Measurements from ENCODE around the gene NOXO1.

The NOXO1 gene

DNA sequence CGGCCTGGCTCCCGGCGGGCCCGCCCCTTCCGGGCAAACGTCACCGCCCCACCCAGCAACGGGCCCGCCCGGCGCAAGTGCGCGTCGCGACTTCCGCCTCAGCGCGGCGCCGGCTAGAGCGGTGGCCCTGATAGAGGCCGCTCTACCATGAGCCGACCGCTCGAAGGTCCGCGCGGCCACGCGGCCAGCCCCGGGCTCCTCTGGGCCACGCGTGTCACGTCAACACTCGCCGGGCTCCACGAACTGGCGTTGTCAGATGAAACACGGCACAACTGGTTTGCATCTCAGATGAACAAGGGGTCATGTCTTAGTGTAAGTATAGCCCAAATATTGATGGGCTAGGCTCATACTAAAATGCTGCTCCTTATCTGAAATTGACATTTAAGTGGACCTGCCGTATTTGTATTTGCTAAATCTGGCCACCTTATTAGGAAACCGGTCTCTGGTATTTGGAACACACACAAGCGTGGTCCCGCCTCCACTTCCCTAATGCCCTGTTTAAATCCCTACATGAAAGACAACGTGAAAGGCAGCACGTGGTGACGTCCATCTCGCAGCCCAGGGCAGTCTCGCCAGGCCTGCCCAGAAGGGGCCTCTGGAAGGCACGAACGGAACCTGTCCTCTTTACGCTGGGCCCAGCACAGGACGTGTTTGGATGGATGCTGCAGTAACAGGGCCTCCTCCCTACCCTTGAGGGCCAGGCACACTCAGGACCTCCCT lies 28.7 kb upstream of the NOXO1 start, which contains the start of gene ZNF598:
Gene ZNF598, minus strand, starts transcription at position 31 of the 720 bp plus-strand sequence.
- DNase-seq = peak; percentile 84 to 92

DNA sequence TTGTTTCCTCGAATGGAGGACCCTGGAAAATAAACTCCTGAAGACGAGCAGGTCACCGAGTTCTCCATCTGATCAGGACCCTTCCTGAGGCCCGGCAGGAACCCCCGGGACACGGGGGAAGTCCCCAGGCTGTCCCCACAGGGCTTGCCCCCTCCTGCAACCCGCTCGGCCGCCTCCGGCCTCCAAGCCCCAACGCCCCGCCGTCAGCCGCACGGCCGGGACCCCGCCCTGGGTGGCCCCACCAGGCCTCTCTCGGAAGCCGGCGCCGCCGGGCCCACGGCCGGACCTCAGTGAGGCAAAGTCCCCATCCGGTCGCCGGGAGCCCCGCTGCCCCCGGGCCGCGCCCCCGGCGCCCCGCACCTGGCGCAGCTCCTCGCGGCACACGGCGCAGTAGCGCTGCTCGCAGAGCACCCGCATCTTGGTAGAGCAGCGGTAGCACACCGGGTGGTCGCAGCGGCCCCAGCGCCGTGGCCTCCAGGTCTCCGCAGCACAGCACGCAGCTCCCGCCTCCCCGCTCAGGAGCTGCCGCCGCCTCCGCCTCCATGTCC lies 28.0 kb upstream of the NOXO1 start:
- no peak for DNase-seq

DNA sequence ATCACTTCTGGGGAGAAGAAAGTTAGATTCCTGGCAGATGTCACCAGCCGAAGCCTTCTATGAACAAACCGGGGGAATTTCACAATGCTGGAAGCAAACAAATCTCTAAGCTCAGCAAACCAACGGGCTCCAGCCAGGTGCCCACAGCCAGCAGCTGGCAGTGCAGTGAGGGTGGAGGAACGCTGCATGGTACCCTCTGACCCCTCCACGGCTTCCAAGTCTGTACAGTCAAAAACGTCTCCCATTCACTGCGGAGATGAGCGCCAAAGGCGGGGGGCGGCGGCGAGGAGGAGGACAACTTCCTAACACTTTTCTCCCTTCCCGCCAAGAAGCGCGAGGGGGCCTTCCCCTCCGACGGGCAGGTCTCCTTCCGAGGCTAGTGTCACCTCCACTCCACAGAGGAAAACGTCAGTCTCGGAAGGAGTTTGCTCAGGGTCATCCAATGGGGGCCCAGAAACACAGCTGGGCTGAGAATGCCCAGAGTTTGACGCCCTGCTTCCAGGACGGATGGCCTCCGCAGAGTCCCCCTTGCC lies 27.4 kb upstream of the NOXO1 start:
- DNase-seq = no peak

DNA sequence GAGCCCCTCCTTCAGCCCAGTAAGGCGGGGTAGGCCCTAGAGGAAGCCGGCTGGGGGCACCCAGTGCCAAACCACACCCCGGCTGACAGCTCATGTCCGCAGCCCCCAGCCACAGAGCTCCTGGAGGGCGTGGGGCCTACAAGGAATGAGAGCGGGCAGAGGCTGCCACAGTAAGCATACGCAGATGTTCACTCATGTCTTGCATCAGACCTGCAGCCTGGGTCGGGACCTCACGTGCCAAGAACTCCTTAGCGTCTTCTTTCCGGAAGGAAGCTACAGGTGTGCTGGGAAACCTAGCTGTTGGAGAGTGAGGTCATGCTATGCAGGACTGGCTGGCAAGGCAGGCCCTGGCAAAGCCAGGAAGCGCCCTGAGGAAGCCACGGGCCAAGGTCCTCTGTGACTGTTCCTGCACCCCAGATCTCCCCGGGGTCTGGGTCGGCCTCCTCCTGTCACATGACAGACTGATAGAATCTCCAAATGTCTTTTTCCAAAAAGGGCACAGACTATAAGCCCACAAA lies 26.8 kb upstream of the NOXO1 start:
- no peak for DNase-seq

DNA sequence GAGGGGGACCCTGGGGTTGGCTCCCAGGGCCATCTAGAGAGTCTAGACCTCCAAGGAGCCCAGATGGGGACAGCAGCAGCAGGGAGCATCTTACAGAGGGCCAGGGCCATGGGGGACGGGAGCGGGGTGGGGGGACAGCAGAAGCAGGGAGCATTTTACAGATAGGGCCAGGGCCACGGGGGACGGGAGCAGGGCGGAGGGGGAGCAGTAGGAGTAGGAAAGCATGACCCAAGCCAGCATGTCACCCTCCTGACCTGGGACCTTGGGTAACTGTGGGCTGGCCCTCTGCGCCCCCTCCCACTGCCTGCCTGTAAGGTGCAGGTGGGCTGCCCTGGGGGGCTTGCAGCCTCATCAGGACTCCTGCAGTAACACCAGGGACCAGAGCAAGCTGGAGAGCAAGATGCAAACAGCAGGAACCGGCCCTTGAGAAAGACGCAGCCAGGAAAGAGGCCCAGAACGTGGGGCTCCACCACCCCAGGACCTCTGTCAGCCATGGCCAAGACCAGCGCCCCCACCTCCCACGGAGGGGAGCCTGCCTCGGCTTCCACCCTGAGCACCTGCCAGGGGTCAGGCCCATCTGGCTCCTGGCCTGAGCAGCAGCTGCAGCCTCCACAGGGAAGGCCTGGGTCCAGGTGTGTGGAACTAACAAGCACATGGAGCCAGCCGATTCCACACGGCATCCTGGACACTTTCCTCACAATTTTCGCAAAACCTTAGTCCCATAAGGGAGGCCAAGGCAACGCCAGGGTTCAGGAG lies 26.0 kb upstream of the NOXO1 start:
- DNase-seq = no peak

DNA sequence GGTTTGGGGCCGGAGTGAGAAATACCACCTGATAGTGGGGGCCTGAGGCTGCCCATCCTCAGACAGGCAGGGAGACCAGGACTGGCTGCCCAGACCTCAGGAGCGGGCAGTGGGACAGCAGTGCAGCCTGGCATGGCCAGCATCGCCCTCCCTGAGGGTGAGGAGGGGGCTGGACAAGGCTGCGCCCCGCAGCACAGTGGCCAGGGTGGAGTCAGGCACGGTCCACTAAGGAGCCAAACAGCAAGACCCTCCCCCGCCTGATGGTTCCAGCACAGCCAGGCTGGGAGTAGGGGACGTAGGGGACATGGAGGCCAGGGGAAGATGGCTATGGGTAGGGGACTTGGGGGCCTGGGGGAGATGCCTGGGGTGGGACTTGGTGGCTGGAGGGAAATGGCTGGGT lies 25.0 kb upstream of the NOXO1 start:
- DNase-seq = no peak

DNA sequence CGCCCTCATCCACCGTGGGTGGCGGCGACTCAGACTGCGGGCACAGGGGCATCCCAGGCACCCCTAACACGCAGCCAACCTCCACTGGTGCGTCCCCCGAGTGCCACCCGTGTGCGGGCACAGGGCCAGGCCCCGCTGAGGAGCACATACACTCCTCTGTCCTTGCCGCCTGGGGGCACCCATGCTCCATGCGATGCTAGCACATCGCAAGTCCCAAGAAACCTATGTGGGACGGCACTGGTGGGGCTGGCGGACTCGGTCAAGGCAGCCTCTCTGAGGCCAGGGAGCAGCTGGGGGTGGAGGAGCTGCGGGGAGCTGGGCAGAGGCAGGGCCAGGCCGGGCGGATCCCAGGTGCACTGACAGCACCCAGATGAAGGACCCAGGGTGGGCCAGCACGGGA lies 24.4 kb upstream of the NOXO1 start:
- peak; percentile 62 to 73 for DNase-seq

DNA sequence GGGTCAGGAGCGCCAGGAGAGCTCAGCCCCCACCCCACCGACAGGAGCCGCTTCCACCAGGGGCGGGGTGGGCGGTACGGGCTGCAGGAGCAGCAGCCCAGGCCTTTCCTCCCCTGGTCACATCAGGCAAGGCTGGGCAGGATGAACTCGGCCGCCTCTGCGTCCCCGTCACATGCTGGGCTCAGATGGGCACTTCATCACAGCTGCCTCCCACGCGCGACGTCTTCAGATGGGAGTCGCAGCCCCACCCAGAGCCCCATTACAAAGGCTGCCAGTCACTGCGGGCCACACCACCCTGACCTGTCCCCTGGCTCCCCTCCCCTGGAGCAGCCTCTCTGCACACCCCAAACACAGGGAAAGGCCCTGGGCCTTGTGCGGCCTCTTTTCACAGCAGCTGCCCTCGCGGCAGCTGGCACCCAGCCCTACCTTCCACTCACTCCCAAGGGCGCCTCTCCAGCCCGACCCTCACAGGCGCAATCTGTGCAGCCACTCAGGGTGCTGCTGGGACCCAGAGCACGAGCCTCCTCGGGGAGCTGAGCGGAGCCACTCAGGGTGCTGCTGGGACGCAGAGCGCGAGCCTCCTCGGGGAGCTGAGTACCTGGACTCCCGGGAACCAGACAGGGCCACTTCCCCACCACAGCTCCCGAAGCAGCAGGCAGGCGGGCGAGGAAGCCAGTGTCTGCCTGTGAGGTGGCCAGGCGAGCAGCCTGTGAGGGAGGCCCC lies 23.7 kb upstream of the NOXO1 start:
- DNase-seq = peak; percentile 60 to 67

DNA sequence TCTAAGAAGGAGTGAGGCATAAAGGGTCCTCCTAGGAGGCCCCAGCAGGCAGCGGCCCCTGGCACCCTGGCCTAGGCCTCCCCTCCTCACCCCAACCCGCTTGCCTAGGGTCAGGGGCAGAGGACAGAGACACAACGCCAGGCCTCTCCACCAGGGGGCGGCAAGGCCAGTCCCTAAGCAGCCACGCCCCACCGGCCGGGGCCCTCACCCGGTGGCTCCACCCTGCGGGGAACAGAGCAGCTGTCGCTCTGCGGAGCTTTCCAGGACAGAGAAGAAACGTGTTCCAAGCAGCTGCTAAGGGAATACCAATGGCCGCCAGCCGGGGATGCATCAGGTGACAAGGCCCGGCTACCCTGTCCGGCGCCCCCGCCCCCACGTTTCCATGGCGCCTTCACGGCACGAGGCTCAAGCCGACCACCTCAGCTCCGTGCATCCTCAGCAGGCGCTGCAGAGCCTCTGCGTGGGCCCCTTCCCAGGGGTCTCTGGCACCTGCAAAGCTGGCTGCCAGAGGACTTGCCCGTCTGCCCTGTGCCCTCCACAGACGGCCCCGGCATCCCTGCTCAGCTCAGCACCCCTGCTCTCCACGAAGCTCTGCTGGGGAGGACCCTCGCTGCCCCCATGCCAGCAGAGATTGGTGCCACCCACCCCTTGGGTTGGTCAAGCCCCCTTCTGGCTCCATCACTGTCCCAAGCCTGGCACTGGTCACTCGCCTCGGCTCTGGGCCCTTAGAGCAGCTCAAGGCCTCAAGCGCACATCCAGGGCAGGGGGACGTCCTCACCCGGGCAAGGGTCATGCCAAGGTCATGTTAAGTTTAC lies 22.8 kb upstream of the NOXO1 start:
- DNase-seq = peak; percentile 90 to 92

DNA sequence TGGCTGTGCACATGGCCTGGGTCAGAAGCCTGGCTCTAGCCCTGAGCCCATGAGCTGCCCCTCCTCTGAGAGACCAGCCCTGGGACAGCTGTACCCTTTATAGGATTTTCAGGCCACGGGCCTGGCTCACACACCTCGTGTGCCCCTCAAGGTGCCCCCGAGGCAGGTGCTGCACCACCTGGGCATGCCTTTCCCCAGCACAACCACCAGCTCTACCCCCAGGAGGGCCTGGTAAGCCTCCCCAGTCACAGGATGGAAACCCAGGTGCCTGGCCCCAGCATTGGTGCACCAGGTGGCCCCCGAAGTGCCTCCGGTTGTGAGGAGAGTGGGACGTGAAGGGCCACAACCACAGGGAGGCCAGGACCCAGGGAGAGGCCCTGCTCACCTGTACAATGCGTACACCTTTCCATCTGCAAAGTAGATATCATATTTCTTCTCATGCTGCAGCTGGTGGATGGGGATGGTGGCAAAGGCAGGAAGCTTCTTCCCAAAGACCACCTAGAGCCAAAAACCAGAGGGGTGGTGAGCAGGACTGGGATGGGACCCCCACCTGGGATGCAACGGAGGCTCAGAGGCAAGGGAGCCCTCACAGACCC lies 22.1 kb upstream of the NOXO1 start:
- no peak for DNase-seq

DNA sequence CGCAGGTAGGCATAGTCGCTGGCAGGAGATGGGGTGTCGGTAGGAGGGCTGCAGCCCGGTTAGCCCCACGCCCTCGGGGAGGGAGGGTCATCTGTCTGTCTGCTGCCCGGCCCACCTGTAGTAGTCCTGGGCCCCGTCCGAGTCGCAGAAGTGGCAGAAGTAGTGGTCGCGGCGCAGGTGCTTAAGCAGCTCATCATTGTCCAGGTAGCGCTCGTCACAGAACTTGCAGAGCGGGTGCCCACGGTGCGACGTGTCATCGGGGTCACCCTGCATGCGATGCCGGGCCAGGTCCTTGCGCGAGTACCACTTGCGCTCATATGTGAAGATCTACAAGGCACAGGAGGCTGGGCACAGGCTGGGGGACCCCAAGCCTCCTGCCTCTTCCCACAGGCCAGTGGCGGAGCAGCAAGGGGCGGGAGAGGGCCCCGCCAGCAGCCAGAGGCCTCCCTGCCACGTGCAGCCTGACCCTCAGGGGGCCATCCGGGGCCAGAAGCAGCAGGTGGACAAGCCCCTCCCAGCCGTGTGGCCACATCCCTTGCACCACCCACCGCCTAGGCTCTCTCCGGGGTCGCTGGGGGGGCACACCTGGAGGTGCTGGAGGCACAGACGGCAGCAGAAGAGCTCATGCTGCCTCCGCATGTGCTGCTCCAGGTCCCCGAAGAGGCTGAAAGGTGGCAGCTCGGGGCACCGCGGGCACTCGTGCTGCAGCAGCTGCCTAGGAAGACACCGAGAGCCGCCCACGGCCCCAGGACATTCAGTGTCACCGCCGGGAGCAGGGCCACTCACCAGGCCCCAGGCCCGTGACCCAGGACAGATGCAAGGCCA lies 21.3 kb upstream of the NOXO1 start:
- DNase-seq = no peak

DNA sequence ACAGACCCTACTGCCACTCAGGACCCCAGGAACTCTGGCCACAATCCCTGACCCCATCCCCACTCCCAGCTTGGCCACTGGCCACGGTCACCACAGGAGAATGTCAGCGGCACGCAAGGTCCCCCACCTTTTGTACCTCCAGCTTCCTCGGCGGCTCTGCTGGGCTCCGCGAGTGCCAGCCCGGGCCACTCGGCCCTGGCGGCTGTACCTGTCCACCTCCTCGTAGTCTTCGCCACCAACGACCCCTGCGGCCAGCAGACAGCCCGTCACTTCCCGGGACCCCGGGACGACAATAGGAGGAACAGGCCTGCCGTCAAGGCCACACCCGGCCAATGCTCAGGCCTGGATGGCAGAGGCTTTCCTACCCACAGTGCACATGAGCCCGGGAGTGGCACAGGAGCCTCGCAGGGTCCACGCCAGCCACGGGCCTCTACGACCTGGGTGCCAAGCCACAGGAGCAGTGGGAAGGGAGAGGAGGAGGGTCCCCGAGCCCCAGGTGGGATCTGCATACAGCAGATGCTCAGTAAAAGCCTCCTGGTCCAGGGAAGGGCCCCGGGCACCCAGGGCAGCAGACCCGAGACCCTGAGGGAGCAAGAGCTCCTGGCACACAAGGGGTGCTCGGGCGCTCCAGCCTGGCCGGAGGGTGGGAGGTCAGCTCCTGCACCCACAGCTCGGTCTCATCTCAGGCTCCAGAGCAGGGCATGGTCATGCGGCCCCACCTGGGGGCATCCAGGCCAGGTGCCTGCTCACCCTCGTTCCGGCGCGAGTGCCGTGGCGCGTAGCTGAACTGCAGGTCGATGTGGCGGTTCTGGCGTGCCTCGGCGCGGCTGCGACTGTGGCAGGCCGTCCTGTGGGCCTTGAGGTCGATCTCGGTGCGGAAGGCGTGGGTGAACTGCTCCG lies 20.4 kb upstream of the NOXO1 start:
- no peak for DNase-seq

DNA sequence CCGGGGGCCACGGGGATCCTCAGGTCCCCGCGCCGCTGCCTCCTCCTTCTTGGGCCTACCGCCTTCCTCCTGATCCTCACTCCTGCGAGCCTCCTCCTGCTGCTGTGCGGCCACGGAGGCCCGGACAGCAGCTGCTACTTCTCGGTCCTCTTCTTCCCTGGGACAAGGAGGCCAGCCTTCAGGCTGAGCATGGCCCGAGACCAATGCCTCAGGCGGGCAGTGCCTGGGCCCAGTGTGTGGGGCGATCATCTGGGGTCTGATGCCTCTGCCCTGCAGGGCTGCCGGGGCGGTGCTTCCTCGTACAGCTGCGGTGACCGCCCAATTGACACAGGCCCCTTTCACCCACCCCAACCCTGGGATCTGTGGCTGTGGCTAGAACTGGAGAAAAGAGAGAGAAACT lies 19.8 kb upstream of the NOXO1 start:
- DNase-seq = no peak

DNA sequence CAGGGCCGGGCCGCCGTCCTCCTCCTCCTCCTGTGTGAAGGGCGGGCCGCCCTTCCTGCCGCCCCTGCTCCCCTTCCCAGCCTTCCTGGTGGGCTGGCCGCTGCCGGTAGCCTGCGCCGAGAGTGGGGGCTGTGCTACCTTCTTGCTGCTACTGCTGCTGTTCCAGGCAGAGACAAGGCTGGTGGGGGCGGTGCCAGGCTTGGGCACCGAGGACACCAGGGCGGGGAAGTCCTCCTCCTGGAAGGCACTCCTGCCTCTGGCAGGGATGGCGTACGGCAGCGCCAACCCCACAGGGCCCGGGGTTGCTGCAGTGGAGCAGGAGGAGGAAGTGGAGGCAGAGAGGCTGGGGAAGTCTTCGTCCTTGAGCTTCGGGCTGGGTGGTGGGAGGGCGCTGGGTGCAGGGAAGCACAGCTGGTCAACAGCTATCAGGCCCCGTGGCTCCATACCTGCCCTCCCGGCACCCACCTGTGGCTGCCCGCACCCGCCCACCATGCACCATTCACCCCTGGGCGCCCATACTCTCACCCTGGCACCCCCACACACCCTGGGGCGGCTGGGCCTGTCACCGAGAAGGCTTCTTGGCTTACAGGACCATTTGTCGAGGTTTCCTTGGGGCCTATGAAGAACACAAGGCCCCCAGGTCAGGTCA lies 18.7 kb upstream of the NOXO1 start:
- no peak for DNase-seq

DNA sequence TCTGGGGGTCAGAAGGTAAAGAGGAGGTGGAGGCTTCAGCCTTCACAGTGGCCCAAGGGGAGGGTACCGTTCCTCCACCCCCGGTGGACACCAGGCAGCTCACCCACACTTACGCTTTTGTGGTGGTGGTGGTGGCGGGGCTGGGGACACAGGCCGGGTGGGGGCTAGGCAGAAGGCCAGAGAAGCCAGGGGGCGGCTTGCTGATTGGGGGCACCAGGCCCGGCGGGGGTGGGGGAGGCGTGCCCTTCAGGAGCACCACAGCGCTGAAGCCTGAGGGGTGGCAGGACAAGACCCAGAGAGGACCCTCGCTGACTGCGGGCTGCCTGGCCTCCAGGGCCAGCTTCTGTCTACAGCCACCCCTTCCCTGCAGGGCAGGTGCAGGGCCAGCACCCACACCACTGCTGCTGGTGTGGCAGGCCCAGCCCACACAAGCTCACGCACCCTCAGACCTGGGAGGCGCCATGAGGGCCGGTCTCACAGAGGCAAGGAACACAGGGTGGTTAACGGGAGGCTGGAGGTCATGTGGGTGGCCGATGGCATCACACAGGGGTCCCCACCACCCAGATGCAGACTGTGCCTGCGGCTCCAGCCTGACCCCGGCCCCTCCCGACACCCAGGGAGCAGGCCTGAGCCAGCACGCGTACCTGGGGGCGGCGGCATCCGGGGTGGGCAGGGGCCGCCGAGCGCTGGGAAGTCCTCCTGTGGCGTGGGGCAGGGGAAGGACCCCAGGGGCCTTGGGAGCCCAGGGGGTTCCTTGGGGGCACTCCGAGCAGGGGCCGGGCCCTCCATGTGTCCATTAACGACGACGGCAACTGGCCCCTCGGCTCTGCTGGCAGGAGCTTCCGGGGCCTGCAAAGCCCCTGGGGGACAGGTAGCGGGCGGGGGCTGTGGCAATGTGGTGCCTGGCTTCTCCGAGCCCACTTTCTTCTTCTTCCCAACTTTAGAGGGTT lies 17.9 kb upstream of the NOXO1 start:
- no peak for DNase-seq

DNA sequence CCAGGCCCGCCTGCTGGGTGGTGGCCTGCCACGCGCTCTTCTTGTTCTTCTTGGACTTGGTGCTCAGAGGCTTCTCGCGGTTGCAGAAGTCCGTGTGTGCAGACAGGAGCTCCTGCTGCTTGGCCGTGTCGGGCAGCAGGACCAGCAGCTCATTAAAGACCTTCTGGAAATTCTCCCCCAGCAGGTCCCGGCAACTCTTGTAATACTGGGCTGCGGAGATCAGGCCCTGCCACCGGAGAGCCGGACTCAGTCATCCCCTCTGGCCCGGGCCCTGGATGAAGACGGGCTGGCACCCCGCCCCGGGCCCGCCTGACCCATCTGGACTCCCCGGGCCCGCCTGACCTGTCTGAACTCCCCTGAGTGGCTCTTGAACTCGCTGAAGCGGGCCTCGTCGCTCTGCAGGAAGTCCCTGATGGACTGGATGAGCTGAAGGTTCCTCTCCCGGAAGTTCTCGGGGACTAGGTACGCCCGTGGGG lies 17.1 kb upstream of the NOXO1 start:
- DNase-seq = no peak
